Fibroblast of lung (primary cell): ENCODE results near the gene CRABP2. TPM values are rescaled to one million over a fixed set of nuclear protein-coding genes. Genes with fewer than 3 reads are reported as not detected.
A peak's percentile ranks its signal among the peaks of the same experiment; 100 is the strongest.

Source experiments
- DNase-seq, 2 donors: peaks; one replicate each; pipeline versions ENCODE4 v3.0.0 to v3.0.0-alpha.2; 2010; ENCODE audit warnings: low read depth in 2 of 2
- H2AFZ ChIP-seq: 2 replicates; pipeline ENCODE4 v1.5.1; 2012; ENCODE audit warnings: low read length, control low read depth, inconsistent platforms
- H3K27ac ChIP-seq: 2 replicates; pipeline ENCODE4 v1.5.1; 2011; ENCODE audit warnings: low read length, control low read depth; ENCODE audit not compliant: insufficient read depth
- H3K27me3 ChIP-seq: 2 replicates; pipeline ENCODE4 v1.5.1; 2011; ENCODE audit warnings: mild to moderate bottlenecking, low read length; ENCODE audit not compliant: control insufficient read depth, insufficient read depth
- H3K36me3 ChIP-seq: 2 replicates; pipeline ENCODE4 v1.5.1; 2011; ENCODE audit warnings: low read length; ENCODE audit not compliant: control insufficient read depth, insufficient read depth
- H3K4me1 ChIP-seq: 2 replicates; pipeline ENCODE4 v1.5.1; 2011; ENCODE audit warnings: low read length; ENCODE audit not compliant: control insufficient read depth, insufficient read depth; ENCODE audit errors: extremely low read depth
- H3K4me2 ChIP-seq: 2 replicates; pipeline ENCODE4 v1.5.1; 2011; ENCODE audit warnings: low read length, control low read depth; ENCODE audit not compliant: insufficient read depth; ENCODE audit errors: extremely low read depth
- H3K4me3 ChIP-seq, 4 experiments: fragments of 200-600 bp in 1 of 4; sonication (generic) in 1 of 4; replicated peaks in 1 of 4; 2 replicates each; pipeline ENCODE4 v1.5.1; 2011 to 2016; ENCODE audit warnings: low read length in 4 of 4, low read depth in 3 of 4, mild to moderate bottlenecking in 3 of 4, control low read depth in 2 of 4, inconsistent platforms in 1 of 4, mixed read lengths in 1 of 4; ENCODE audit not compliant: insufficient read depth in 1 of 4; ENCODE audit errors: control extremely low read depth in 1 of 4
- H3K79me2 ChIP-seq: 2 replicates; pipeline ENCODE4 v1.5.1; 2012; ENCODE audit warnings: mild to moderate bottlenecking, low read length, inconsistent platforms; ENCODE audit not compliant: control insufficient read depth, insufficient read depth
- H3K9ac ChIP-seq: 2 replicates; pipeline ENCODE4 v1.5.1; 2011; ENCODE audit warnings: mild to moderate bottlenecking, low read length, control low read depth; ENCODE audit not compliant: insufficient read depth
- H3K9me3 ChIP-seq: 2 replicates; pipeline ENCODE4 v1.5.1; 2012; ENCODE audit warnings: low read depth, low read length; ENCODE audit not compliant: control insufficient read depth, insufficient read depth
- H4K20me1 ChIP-seq: 2 replicates; pipeline ENCODE4 v1.5.1; 2011; ENCODE audit warnings: low read length; ENCODE audit not compliant: control insufficient read depth, insufficient read depth; ENCODE audit errors: extremely low read depth
- EZH2 ChIP-seq: IDR thresholded peaks from 2 replicates; pipeline ENCODE4 v1.5.1; 2012; ENCODE audit warnings: low read length, control low read depth, mild to moderate bottlenecking; ENCODE audit errors: missing control alignments
- polyA plus RNA-seq, 2 donors: library from polyadenylated mRNA; depleted of rRNA in 1 of 2; stranded (reverse) in 1 of 2; unstranded in 1 of 2; fragments of >200 nt; gene quantifications; 2 replicates each; pipeline ENCODE4 v1.2.1, GENCODE V29; 2011 to 2012; ENCODE audit warnings: missing spikeins in 1 of 2
- total RNA-seq: library from RNA; depleted of rRNA; stranded (reverse); fragments of >200 nt; gene quantifications from 2 replicates; pipeline ENCODE4 v1.2.1, GENCODE V29; 2014
- TF ChIP-seq, protein P1 (sequence below), 2 donors: IDR thresholded peaks in 1 of 2; conservative IDR thresholded peaks in 1 of 2; 1 replicate in 1 of 2; 2 replicates in 1 of 2; pipeline ENCODE4 v1.5.1; 2011 to 2012; ENCODE audit warnings: low read length in 2 of 2, control low read depth in 1 of 2, inconsistent platforms in 1 of 2, low read depth in 1 of 2, mild to moderate bottlenecking in 1 of 2

Gene CRABP2
- total and polyA plus RNA-seq, 2 donors (not counting 1 experiment from before 2014, with no cell fraction given): 48.9 to 70.4 TPM

DNA sequence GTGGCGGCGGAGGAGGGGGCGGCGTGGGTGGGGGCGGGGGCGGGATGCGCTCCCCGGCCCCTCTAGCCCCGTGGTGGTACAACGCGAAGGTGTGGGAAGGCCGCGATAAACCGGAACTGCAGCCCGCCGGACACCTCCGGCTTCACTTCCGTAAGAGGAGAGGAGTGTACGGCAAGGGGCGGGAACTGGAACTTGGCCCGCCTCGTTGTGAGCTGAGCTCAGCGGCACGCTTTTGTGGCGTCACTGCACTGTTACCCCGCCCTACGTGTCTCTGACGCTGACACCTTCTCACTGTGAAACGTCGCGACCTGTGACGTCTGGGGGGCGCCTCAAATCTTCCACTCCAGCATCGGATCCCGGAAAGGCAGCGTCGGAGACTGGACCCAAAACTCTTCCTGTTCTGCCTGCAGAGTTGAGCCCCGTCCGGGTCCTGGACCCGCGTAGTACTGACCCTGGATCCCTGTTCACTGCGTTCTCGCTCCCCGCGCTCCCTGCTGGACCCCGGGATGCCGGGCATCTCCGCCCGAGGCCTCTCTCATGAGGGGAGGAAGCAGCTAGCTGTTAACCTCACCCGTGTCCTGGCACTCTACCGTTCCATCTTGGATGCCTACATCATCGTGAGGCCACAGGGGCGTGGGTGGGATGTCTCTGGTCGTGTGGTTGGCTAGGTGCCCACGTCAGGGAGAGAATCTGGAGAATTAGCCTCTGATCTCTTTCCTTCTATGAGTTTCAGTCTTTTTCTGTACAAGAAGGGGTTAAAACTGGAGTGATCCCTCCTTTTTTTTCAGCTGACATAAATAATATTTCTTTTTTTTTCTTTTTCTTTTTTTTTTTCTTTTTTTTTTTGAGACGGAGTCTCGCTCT lies 23.4 kb upstream of the CRABP2 start, which contains the start of gene ISG20L2:
TSS of gene ISG20L2 (minus strand) at position 168 of the 864 bp plus-strand sequence. CDS start 1,114 bp downstream, outside the sequence.
- Histone ChIP-seq H3K79me2 (peaks cover 49% of the 10 kb centered on the region), H3K9ac (peak within 1 kb of the TSS; percentile 99), H3K9me3 (no peaks in the 10 kb centered on the region), H2AFZ (peak within 1 kb of the TSS; percentile 86), H3K4me3 (peak within 1 kb of the TSS; percentile 84 to 100 (median 94)), H4K20me1 (no peaks in the 10 kb centered on the region), H3K4me1 (peaks cover 24% of the 10 kb centered on the region), H3K36me3 (peaks cover 7% of the 10 kb centered on the region), H3K27ac (peak within 1 kb of the TSS; percentile 100), H3K4me2 (peak within 1 kb of the TSS; percentile 97), H3K27me3 (no peaks in the 10 kb centered on the region)
- DNase-seq: peak; percentile 99
- no peak for TF ChIP-seq EZH2
- TF ChIP-seq, protein P1, sequence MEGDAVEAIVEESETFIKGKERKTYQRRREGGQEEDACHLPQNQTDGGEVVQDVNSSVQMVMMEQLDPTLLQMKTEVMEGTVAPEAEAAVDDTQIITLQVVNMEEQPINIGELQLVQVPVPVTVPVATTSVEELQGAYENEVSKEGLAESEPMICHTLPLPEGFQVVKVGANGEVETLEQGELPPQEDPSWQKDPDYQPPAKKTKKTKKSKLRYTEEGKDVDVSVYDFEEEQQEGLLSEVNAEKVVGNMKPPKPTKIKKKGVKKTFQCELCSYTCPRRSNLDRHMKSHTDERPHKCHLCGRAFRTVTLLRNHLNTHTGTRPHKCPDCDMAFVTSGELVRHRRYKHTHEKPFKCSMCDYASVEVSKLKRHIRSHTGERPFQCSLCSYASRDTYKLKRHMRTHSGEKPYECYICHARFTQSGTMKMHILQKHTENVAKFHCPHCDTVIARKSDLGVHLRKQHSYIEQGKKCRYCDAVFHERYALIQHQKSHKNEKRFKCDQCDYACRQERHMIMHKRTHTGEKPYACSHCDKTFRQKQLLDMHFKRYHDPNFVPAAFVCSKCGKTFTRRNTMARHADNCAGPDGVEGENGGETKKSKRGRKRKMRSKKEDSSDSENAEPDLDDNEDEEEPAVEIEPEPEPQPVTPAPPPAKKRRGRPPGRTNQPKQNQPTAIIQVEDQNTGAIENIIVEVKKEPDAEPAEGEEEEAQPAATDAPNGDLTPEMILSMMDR (conservative IDR thresholded peaks at IDR 0.05 in 1 of 2, IDR thresholded peaks at IDR 0.05 in 1 of 2; ENCODE audit: low read depth in 1 of 2, low read length in 2 of 2): no peak

DNA sequence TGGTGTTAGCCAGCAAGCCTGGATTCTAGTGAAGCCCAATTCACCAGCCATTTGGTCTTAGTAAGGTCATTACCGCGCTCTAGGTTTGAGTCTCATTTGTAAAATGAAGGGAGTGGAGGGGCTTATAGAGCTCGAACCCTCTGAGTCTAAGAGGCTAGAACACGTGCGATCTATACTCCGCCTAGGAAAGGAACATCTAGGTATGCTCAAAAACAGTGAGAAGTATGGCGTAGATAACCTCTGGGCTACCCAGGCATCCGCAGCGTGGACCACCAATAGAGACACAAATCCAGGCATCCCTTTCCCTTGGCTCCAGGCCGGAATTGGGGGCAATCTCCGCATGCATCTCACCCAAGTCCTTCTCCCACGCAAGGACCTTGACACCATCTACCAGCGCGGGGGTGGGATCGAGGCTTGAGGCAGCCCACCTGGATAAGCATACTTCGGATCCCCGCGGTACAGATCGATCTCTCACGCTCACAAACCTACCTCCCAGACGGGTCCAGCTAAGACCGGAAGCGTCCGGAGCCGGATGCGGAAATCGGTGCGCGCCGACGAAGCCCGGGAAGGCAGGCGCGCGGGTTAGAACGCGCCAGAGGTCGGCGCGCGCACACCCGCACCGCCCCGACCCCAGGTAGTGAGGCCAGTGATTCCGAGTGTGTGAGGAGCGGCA lies 22.7 kb upstream of the CRABP2 start, which contains the start of gene METTL25B:
TSS of gene METTL25B (plus strand) at position 544 of the 673 bp plus-strand sequence. CDS start 636 bp downstream, outside the sequence.
- H3K27ac ChIP-seq: peak within 1 kb of the TSS; percentile 100
- DNase-seq: peak; percentile 77 to 78
- peak within 1 kb of the TSS; percentile 86 for H2AFZ ChIP-seq
- H3K27me3 ChIP-seq: no peaks in the 10 kb centered on the region
- peaks cover 24% of the 10 kb centered on the region for H3K4me1 ChIP-seq
- no peaks in the 10 kb centered on the region for H3K9me3 ChIP-seq
- peak within 1 kb of the TSS; percentile 99 for H3K9ac ChIP-seq
- TF ChIP-seq, protein P1 (conservative IDR thresholded peaks at IDR 0.05 in 1 of 2, IDR thresholded peaks at IDR 0.05 in 1 of 2; ENCODE audit: low read depth in 1 of 2, low read length in 2 of 2): no peak
- no peaks in the 10 kb centered on the region for H4K20me1 ChIP-seq
- H3K4me2 ChIP-seq: peak within 1 kb of the TSS; percentile 97
- peak within 1 kb of the TSS; percentile 84 to 100 (median 94) for H3K4me3 ChIP-seq
- peaks cover 57% of the 10 kb centered on the region for H3K79me2 ChIP-seq
- H3K36me3 ChIP-seq: peaks cover 12% of the 10 kb centered on the region

DNA sequence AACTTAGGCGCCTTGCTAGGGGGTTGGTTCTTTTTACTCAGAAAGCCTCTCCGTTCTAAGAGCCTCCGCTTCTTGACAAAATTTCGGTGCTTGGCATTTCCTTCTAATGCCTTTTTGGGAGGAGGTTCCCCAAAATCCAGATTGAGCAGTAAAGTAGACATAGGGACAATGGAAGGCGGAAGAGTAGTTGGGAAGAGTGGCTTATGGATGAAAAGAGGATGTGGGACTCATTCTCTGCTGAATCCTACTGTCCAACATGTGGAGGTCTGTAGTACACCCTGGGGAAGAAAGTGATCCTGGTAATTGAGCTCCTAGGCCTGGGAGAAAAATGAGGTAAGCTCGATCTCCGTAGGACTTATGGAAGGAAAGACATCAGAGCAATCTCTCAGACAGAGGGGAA lies 22.1 kb upstream of the CRABP2 start:
- Histone ChIP-seq H3K4me3 (peak overlapping the region; percentile 84 to 100 (median 94)), H3K36me3 (peaks cover 15% of the 10 kb centered on the region), H3K4me1 (peaks cover 24% of the 10 kb centered on the region), H3K79me2 (peaks cover 57% of the 10 kb centered on the region), H3K27me3 (no peaks in the 10 kb centered on the region), H3K4me2 (peak overlapping the region; percentile 97), H3K9me3 (no peaks in the 10 kb centered on the region), H3K27ac (peak overlapping the region; percentile 100), H3K9ac (peak overlapping the region; percentile 99), H2AFZ (no peak overlapping the region), H4K20me1 (no peaks in the 10 kb centered on the region)
- TF ChIP-seq, protein P1 (conservative IDR thresholded peaks at IDR 0.05 in 1 of 2, IDR thresholded peaks at IDR 0.05 in 1 of 2; ENCODE audit: low read depth in 1 of 2, low read length in 2 of 2): no peak
- no peak for TF ChIP-seq EZH2
- DNase-seq: no peak
